HepG2 (cell line): ENCODE data around the gene MRPL14. TPM values are rescaled to one million over a fixed set of nuclear protein-coding genes. Genes with fewer than 3 reads are reported as not detected.

Experiments
- ATAC-seq: fragments of 200-7000 bp; cut with Tn5 transposase; 3 replicates; pipeline ENCODE4 v1.9.1; 2020; ENCODE audit warnings: mild to moderate bottlenecking, moderate library complexity
- BruUV-seq: library from RNA; stranded (reverse); fragments of 400-500 nt; replicated peaks from 2 replicates; lab custom pipeline; 2021; lab: Mats Ljungman, UMichigan
- CTCF ChIA-PET: fragments of 300-600 bp; formaldehyde crosslinking; extraction: SDS; loops from one replicate; lab custom pipeline; 2021; ENCODE audit warnings: low total read pairs, inconsistent platforms, low intra/inter-chr PET ratio; lab: Yijun Ruan, JAX
- POLR2A ChIA-PET: fragments of 350-600 bp; sonication (Branson Sonifier 250); formaldehyde crosslinking; loops from one replicate; lab custom pipeline; 2020; ENCODE audit warnings: antibody characterized with exemption, inconsistent platforms; lab: Yijun Ruan, JAX
- DNase-seq: peaks from one replicate; pipeline ENCODE4 v3.0.0-alpha.2; 2015; ENCODE audit warnings: low spot score
- FAIRE-seq: peaks from 3 replicates; lab custom pipeline; 2011; peaks lifted over from hg19 to GRCh38; lab: Jason Lieb, UNC
- H2AFZ ChIP-seq: one replicate; pipeline ENCODE4 v1.6.1; 2011; ENCODE audit warnings: low read length, inconsistent platforms
- H3K27ac ChIP-seq: fragments of 300-600 bp; 3 replicates; pipeline ENCODE4 v1.8.0; 2011; ENCODE audit warnings: mixed run types, mild to moderate bottlenecking, mixed read lengths, low read length, inconsistent platforms; ENCODE audit not compliant: insufficient read depth; ENCODE audit errors: extremely low read length
- H3K27me3 ChIP-seq, 2 experiments: fragments of 200-600 bp in 1 of 2; 2 replicates in 1 of 2; 3 replicates in 1 of 2; pipeline versions ENCODE4 v1.6.0 to v1.8.0; 2011; ENCODE audit warnings: low read length in 2 of 2, mild to moderate bottlenecking in 2 of 2, moderate library complexity in 2 of 2, inconsistent platforms in 1 of 2; ENCODE audit not compliant: insufficient read depth in 2 of 2, control insufficient read depth in 1 of 2
- H3K36me3 ChIP-seq, 2 experiments: fragments of 200-600 bp in 1 of 2; replicated peaks in 1 of 2; 2 replicates in 1 of 2; 3 replicates in 1 of 2; pipeline versions ENCODE4 v1.5.1 to v1.8.0; 2011; ENCODE audit warnings: low read length in 2 of 2, inconsistent platforms in 1 of 2; ENCODE audit not compliant: insufficient read depth in 2 of 2, control insufficient read depth in 1 of 2
- H3K4me1 ChIP-seq: 2 replicates; pipeline ENCODE4 v1.5.1; 2012; ENCODE audit warnings: low read length, inconsistent platforms; ENCODE audit not compliant: insufficient read depth
- H3K4me2 ChIP-seq: 2 replicates; pipeline ENCODE4 v1.6.0; 2011; ENCODE audit warnings: low read depth, low read length, inconsistent platforms
- H3K4me3 ChIP-seq, 3 experiments: fragments of 200-600 bp in 1 of 3; sonication (generic), shearing (Covaris generic) in 1 of 3; replicated peaks in 1 of 3; 2 replicates each; pipeline ENCODE4 v1.5.1; 2011 to 2016; ENCODE audit warnings: low read length in 3 of 3, inconsistent platforms in 2 of 3, low read depth in 2 of 3, mild to moderate bottlenecking in 2 of 3, control low read depth in 1 of 3, mixed read lengths in 1 of 3; ENCODE audit not compliant: insufficient read depth in 1 of 3
- H3K79me2 ChIP-seq: one replicate; pipeline ENCODE4 v1.6.1; 2011; ENCODE audit warnings: low read length, inconsistent platforms; ENCODE audit not compliant: insufficient read depth
- H3K9ac ChIP-seq: 2 replicates; pipeline ENCODE4 v1.6.0; 2011; ENCODE audit warnings: mild to moderate bottlenecking, low read depth, low read length, inconsistent platforms; ENCODE audit not compliant: insufficient read depth
- H3K9me3 ChIP-seq: 2 replicates; pipeline ENCODE4 v1.5.1; 2012; ENCODE audit warnings: mild to moderate bottlenecking, low read length
- H4K20me1 ChIP-seq: 2 replicates; pipeline ENCODE4 v1.6.0; 2011; ENCODE audit warnings: inconsistent platforms, mild to moderate bottlenecking, low read length, moderate library complexity; ENCODE audit not compliant: insufficient read depth
- DNMT3B ChIP-seq: conservative IDR thresholded peaks from 2 replicates; pipeline ENCODE4 v1.6.1; 2016; ENCODE audit warnings: missing biosample characterization, control low read depth
- HNRNPL ChIP-seq: fragments of 200-400 bp; formaldehyde crosslinking; IDR thresholded peaks from 2 replicates; pipeline ENCODE4 v1.6.1; 2017; ENCODE audit warnings: mild to moderate bottlenecking, low read depth, low read length
- IKZF4 ChIP-seq: sonication (generic); formaldehyde crosslinking; IDR thresholded peaks from 2 replicates; pipeline ENCODE4 v1.5.1; 2020; ENCODE audit warnings: borderline replicate concordance, mild to moderate bottlenecking, low read depth, missing genetic modification reagents; ENCODE audit errors: not compliant biosample characterization
- JUN ChIP-seq: sonication (generic); formaldehyde crosslinking; IDR thresholded peaks from 2 replicates; pipeline ENCODE4 v1.4.0; 2020; ENCODE audit warnings: mild to moderate bottlenecking, missing genetic modification reagents
- KAT8 ChIP-seq: IDR thresholded peaks from 2 replicates; pipeline ENCODE4 v1.6.1; 2016; ENCODE audit warnings: missing genetic modification reagents, missing compliant biosample characterization
- KLF6 ChIP-seq: IDR thresholded peaks from 2 replicates; pipeline ENCODE4 v1.8.0; 2016; ENCODE audit warnings: missing biosample characterization, missing genetic modification reagents
- MYC ChIP-seq: sonication (generic); formaldehyde crosslinking; IDR thresholded peaks from 2 replicates; pipeline ENCODE4 v1.9.0; 2021; ENCODE audit warnings: missing genetic modification reagents, borderline replicate concordance
- MYNN ChIP-seq: sonication (generic); formaldehyde crosslinking; IDR thresholded peaks from 2 replicates; pipeline ENCODE4 v1.4.0; 2020; ENCODE audit warnings: mild to moderate bottlenecking, low read depth, missing genetic modification reagents
- POGZ ChIP-seq: sonication (generic); formaldehyde crosslinking; IDR thresholded peaks from 2 replicates; pipeline ENCODE4 v1.4.0; 2020; ENCODE audit warnings: mild to moderate bottlenecking, missing genetic modification reagents
- RBFOX2 ChIP-seq: fragments of 200-400 bp; formaldehyde crosslinking; IDR thresholded peaks from 2 replicates; pipeline ENCODE4 v1.6.1; 2017; ENCODE audit warnings: low read depth, mild to moderate bottlenecking, low read length
- RBM22 ChIP-seq: fragments of 200-400 bp; formaldehyde crosslinking; optimal IDR thresholded peaks from 2 replicates; pipeline ENCODE3; 2017; ENCODE audit warnings: mild to moderate bottlenecking, low read length, moderate library complexity
- SMAD9 ChIP-seq: sonication (generic); formaldehyde crosslinking; IDR thresholded peaks from 2 replicates; pipeline ENCODE4 v1.5.1; 2020; ENCODE audit warnings: mild to moderate bottlenecking, missing genetic modification reagents
- XBP1 ChIP-seq: sonication (generic); formaldehyde crosslinking; IDR thresholded peaks from 2 replicates; pipeline ENCODE4 v1.5.0; 2020; ENCODE audit warnings: missing genetic modification reagents
- ZNF761 ChIP-seq: sonication (generic); formaldehyde crosslinking; conservative IDR thresholded peaks from 2 replicates; pipeline ENCODE4 v1.4.0; 2020; ENCODE audit warnings: mild to moderate bottlenecking, missing genetic modification reagents
- WGBS: methylation state at CpG from one replicate; pipeline ENCODE4 v1.1.6; 2017; ENCODE audit warnings: low lambda C conversion rate; 5-methylcytosine and 5-hydroxymethylcytosine counted together
- in situ Hi-C: cut with HindIII; loops from 2 replicates; pipeline ENCODE4 v1.10.0; 2017; ENCODE audit warnings: low pct_unique_long_range_greater_than_20kb; ENCODE audit not compliant: extremely low pct_ligation_motif_present
- intact Hi-C: fragments of 100-400 bp; cut with micrococcal nuclease; formaldehyde crosslinking; loops from one replicate; pipeline ENCODE4 v1.10.0; 2022; ENCODE audit not compliant: unreplicated experiment
- polyA plus RNA-seq, 8 experiments: library from polyadenylated mRNA; depleted of rRNA in 3 of 8; stranded (reverse) in 7 of 8; unstranded in 1 of 8; fragments of >200 nt; fragmentation: Illumina TruSeq in 4 of 8; extraction: Trizol in 4 of 8; gene quantifications; 2 replicates each; pipeline versions ENCODE4 v1.2.1 to v1.2.3, GENCODE V29; 2011 to 2016; ENCODE audit warnings: low read depth in 4 of 8, missing spikeins in 1 of 8, mixed read lengths in 1 of 8; ENCODE audit not compliant: insufficient read depth in 1 of 8
- total RNA-seq, 5 experiments: library from RNA; depleted of rRNA; stranded (reverse); fragments of >200 nt; fragmentation: Illumina TruSeq; extraction: Trizol; gene quantifications; 2 replicates each; pipeline ENCODE4 v1.2.3, GENCODE V29; 2016; ENCODE audit warnings: low read depth in 1 of 5

Gene MRPL14
- total and polyA plus RNA-seq, 2 of the 13 experiments (the other 11 are each of a cell fraction or from before 2014, with no cell fraction given): 157 to 178 TPM

- TF ChIP-seq RBM22 (peak; percentile 37), IKZF4 (CRISPR knock-in tag) (no peak), JUN (CRISPR knock-in tag) (no peak), POGZ (CRISPR knock-in tag) (no peak), SMAD9 (CRISPR knock-in tag) (no peak), DNMT3B (CRISPR knock-in tag) (no peak), HNRNPL (peak; percentile 79), MYNN (CRISPR knock-in tag) (no peak), MYC (CRISPR knock-in tag) (no peak), RBFOX2 (peak; percentile 30; the same call in 1 of the 2 replicates), ZNF761 (CRISPR knock-in tag) (no peak), KAT8 (CRISPR knock-in tag) (no peak), KLF6 (CRISPR knock-in tag) (no peak), XBP1 (CRISPR knock-in tag) (no peak)
- intact Hi-C loops: no loop called here
- Histone ChIP-seq H2AFZ (no peak overlapping the region), H3K27me3 (no peaks in the 10 kb centered on the region), H3K27ac (no peak overlapping the region), H3K4me2 (no peak overlapping the region), H3K79me2 (no peaks in the 10 kb centered on the region), H3K4me1 (peaks cover 55% of the 10 kb centered on the region), H4K20me1 (no peaks in the 10 kb centered on the region), H3K36me3 (peaks cover 14 to 18% of the 10 kb centered on the region in 2 experiments), H3K9me3 (no peaks in the 10 kb centered on the region), H3K9ac (no peak overlapping the region), H3K4me3 (no peak overlapping the region)
- in situ Hi-C loops: loop anchor here (5.0 kb wide), 1 partner anchor 52 kb away; no protein-coding TSS in a partner anchor
- POLR2A ChIA-PET: interaction anchor here (1.2 kb wide), 1 partner anchor 59 kb away, joined by 3 read pairs; no protein-coding TSS in a partner anchor
- BruUV-seq: no TSS peak
- over 99% methylated on average over 10 of the region's 12 CpGs for WGBS
- CTCF ChIA-PET: interaction anchor here (5.8 kb wide), 1 partner anchor 55 kb away, joined by 74 read pairs; no protein-coding TSS in a partner anchor
- FAIRE-seq (no peak), DNase-seq (no peak), ATAC-seq (no peak)
These were observed 26.8 kb upstream of the MRPL14 start for GRCh38 chr6:44154067-44154466.
